ELR (cell line): ENCODE measurements around the gene ASZ1.

ENCODE experiments used
- DNase-seq: peaks from one replicate; pipeline ENCODE4 v3.0.0-alpha.2; 2015; ENCODE audit warnings: low read depth

The ASZ1 gene

GRCh38 chr7:117402109-117402508, 25.2 kb downstream of the ASZ1 start:
- DNase-seq, result peak; percentile 2

- peak; percentile 26 for DNase-seq
Observed at GRCh38 chr7:117401293-117402002, 25.8 kb downstream of the ASZ1 start.

- DNase-seq, result peak; percentile 39
Observed at GRCh38 chr7:117399820-117400422, 27.4 kb downstream of the ASZ1 start.

- no peak for DNase-seq
Observed at GRCh38 chr7:117395743-117396142, 31.6 kb downstream of the ASZ1 start.

GRCh38 chr7:117393781-117394180, 33.5 kb downstream of the ASZ1 start:
- DNase-seq, result no peak

GRCh38 chr7:117389871-117390270, 37.4 kb downstream of the ASZ1 start:
- no peak for DNase-seq

GRCh38 chr7:117386110-117386706, 41.1 kb downstream of the ASZ1 start:
- no peak for DNase-seq

GRCh38 chr7:117385363-117386109, 41.8 kb downstream of the ASZ1 start:
- peak; percentile 50 for DNase-seq

- DNase-seq, result no peak
Observed at GRCh38 chr7:117384688-117385362, 42.5 kb downstream of the ASZ1 start.

GRCh38 chr7:117383483-117384189, 43.7 kb downstream of the ASZ1 start:
- no peak for DNase-seq

- DNase-seq, result no peak
Observed at GRCh38 chr7:117383046-117383445, 44.2 kb downstream of the ASZ1 start.

GRCh38 chr7:117381362-117381761, 45.9 kb downstream of the ASZ1 start:
- no peak for DNase-seq

- DNase-seq, result peak; percentile 7
Observed at GRCh38 chr7:117375380-117375779, 51.9 kb downstream of the ASZ1 start.

- no peak for DNase-seq
Observed at GRCh38 chr7:117372073-117372472, 55.2 kb downstream of the ASZ1 start.

GRCh38 chr7:117364339-117365080, 62.8 kb downstream of the ASZ1 start:
- no peak for DNase-seq

GRCh38 chr7:117362294-117362888, 64.9 kb downstream of the ASZ1 start:
- DNase-seq, result no peak

GRCh38 chr7:117350027-117350426, 77.3 kb downstream of the ASZ1 start:
- DNase-seq, result no peak

- DNase-seq, result no peak
Observed at GRCh38 chr7:117349570-117349969, 77.7 kb downstream of the ASZ1 start.

GRCh38 chr7:117347962-117348672, 79.2 kb downstream of the ASZ1 start:
- DNase-seq, result no peak

GRCh38 chr7:117347480-117347879, 79.8 kb downstream of the ASZ1 start:
- no peak for DNase-seq
